ENCODE measurements around the gene DGKB. TPM values are rescaled to one million over a fixed set of nuclear protein-coding genes. Genes with fewer than 3 reads are reported as not detected.
"Not testable (repeated sequence)": the region's sequence is repeated elsewhere in the genome, so short reads cannot be mapped to it uniquely, and the experiment has no call there.

Gene DGKB
- total and polyA plus RNA-seq, 2 of the 8 experiments (the other 6 are each of a cell fraction or from before 2014, with no cell fraction given): 1.9 to 2.6 TPM

- WGBS, 2 experiments (ENCODE audit: extremely low coverage in 1 of 2, insufficient coverage in 1 of 2, insufficient read length in 1 of 2, insufficient replicate concordance in 2 of 2, low coverage in 1 of 2, low lambda C conversion rate in 2 of 2, missing lambda C conversion rate in 1 of 2): 78% methylated on average over 3 of the region's 3 CpGs; no CpG with 5 or more reads in 1 of the 2 experiments
- H3K9ac ChIP-seq (replicated peaks in 1 of 4; ENCODE audit: extremely low read depth in 1 of 4, low read depth in 3 of 4, low read length in 3 of 4); H3K14ac ChIP-seq (ENCODE audit: insufficient read length); H4K5ac ChIP-seq (ENCODE audit: insufficient read length, low read depth, low read length); H3K23me2 ChIP-seq (ENCODE audit: low read depth, low read length); H3K79me2 ChIP-seq (ENCODE audit: control insufficient read depth in 1 of 2, insufficient read depth in 2 of 2, low read length in 2 of 2); CTCF ChIA-PET (ENCODE audit: partially characterized antibody); H2AK5ac ChIP-seq (ENCODE audit: low read depth, low read length); H2BK5ac ChIP-seq (ENCODE audit: low read depth, low read length); H3K56ac ChIP-seq (replicated peaks; ENCODE audit: insufficient read length, low read depth, low read length); H3K23ac ChIP-seq (ENCODE audit: insufficient read length); H2BK15ac ChIP-seq (ENCODE audit: low read length); H2BK120ac ChIP-seq (replicated peaks; ENCODE audit: low read depth, low read length); H4K8ac ChIP-seq (ENCODE audit: extremely low read depth, insufficient read depth, low read length); H2AFZ ChIP-seq (ENCODE audit: low read length); H3K4me1 ChIP-seq (replicated peaks in 1 of 4; ENCODE audit: control insufficient read depth in 3 of 4, insufficient read depth in 4 of 4, low read length in 3 of 4); H3K4me3 ChIP-seq (ENCODE audit: extremely low read depth in 1 of 4, insufficient read depth in 2 of 4, low read depth in 3 of 4, low read length in 4 of 4); H3K9me3 ChIP-seq (ENCODE audit: insufficient read depth in 2 of 2, low read depth in 1 of 2, low read length in 1 of 2); H3K4me2 ChIP-seq (ENCODE audit: insufficient read depth in 1 of 2, low read depth in 2 of 2, low read length in 2 of 2); H3K36me3 ChIP-seq (ENCODE audit: control insufficient read depth in 2 of 4, insufficient read depth in 4 of 4, low read length in 3 of 4); H3K27ac ChIP-seq (ENCODE audit: low read depth, low read length); H3K4ac ChIP-seq (replicated peaks; ENCODE audit: insufficient read length, low read depth, low read length); H4K20me1 ChIP-seq (replicated peaks in 1 of 2; ENCODE audit: control insufficient read depth in 1 of 2, insufficient read depth in 2 of 2, low read length in 2 of 2); H3K27me3 ChIP-seq (replicated peaks in 1 of 4; ENCODE audit: control insufficient read depth in 3 of 4, extremely low read depth in 1 of 4, insufficient read depth in 3 of 4, low read length in 3 of 4); H4K91ac ChIP-seq (replicated peaks; ENCODE audit: insufficient read length, low read length); DNase-seq (ENCODE audit: low read depth in 1 of 2, low spot score in 2 of 2); POLR2A ChIA-PET (ENCODE audit: partially characterized antibody); H2BK12ac ChIP-seq (ENCODE audit: low read depth, low read length); H2BK20ac ChIP-seq (ENCODE audit: low read length); H3K18ac ChIP-seq (ENCODE audit: extremely low read depth, low read length); H3K79me1 ChIP-seq (ENCODE audit: low read depth, low read length); FAIRE-seq: not testable (repeated sequence)
Measured at GRCh38 chr7:14461716-14462115, 440.8 kb downstream of the DGKB start.

Data from H1 (cell line).